OCI-M2 (cell line): ENCODE data around the gene ZSWIM2.
"Not testable (repeated sequence)": the region's sequence is repeated elsewhere in the genome, so short reads cannot be mapped to it uniquely, and the experiment has no call there.

Source experiments
- DNase-seq: peaks from one replicate; lab custom pipeline; 2025; ENCODE audit not compliant: unreplicated experiment; lab: John Stamatoyannopoulos, UW

Gene ZSWIM2, protein sequence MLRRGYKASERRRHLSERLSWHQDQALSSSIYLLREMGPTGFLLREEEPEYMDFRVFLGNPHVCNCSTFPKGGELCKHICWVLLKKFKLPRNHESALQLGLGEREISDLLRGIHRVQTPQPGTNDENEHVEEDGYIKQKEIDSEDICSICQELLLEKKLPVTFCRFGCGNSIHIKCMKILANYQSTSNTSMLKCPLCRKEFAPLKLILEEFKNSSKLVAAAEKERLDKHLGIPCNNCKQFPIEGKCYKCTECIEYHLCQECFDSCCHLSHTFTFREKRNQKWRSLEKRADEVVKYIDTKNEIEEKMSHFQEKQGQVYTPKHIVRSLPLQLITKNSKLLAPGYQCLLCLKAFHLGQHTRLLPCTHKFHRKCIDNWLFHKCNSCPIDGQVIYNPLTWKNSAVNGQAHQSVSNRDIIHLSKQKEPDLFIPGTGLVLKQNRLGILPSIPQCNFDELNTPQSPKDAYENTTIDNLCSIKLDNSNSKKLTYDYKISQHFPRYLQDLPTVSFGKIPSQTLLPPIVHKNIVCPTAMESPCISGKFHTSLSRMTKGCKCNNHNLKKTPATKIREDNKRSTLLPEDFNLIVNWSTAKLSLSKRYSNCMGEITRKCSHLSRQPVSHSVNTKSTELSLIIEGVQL

DNA sequence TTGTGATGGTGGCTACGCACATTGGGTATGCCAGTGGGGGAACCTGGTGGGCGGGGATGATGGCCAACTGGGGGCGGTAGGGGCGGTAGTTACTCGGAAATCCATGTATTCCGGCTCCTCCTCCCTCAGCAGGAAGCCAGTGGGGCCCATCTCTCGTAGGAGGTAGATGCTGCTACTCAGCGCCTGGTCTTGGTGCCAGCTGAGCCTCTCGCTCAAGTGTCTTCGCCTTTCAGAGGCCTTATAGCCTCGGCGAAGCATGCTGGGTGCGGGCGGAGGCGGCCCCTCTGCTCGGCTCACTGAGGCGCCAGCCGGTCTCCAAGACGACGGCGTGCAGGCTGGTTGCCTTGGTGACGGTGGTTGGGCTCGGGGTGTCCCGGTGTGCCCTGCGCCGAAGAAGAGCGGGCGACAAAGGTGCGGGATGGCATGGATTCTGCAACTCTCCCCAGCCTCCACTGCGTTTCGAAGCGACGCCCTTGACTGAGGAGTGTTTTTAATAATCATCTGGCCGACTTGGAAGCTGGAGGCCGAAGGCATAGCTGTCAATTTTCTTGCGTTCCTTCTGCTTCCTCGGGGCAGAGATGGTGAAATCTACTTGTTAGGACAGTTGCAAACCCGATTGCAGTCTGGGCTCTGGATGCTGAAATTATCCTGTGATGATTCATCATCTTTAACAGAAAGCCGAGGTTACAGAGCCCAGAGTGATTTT lies at the start of gene ZSWIM2:
Gene ZSWIM2 (minus strand): TSS at position 298 of the 706 bp plus-strand sequence. CDS start 40 bp downstream, at position 258.
- no peak for DNase-seq

GRCh38 chr2:186896220-186896619 lies 47.2 kb upstream of the ZSWIM2 start:
- not testable (repeated sequence) for DNase-seq

- no peak for DNase-seq
These were observed 46.5 kb upstream of the ZSWIM2 start for GRCh38 chr2:186895451-186895850.

- DNase-seq: no peak
These were observed 45.5 kb upstream of the ZSWIM2 start for GRCh38 chr2:186894478-186894877.

DNA sequence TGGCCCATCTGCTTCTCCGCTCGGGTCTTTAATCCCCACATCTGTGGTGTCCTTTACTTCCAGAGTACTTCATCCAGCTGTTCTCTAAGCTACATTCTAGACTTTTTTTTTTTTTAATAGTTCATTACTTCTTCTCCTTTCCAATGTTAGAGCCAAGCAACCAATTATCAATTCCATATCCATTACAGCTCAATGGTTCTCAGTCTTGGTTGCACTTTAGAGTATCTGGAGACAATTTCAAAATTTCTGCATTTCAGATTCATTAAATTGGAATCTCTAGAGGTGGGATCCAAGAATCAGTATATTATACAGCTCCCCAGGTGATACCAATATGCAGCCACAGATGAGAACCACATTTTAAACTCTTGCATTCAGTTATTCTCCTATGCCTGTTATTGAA lies 43.9 kb upstream of the ZSWIM2 start:
- no peak for DNase-seq

GRCh38 chr2:186891185-186891621 lies 42.2 kb upstream of the ZSWIM2 start:
- no peak for DNase-seq

DNA sequence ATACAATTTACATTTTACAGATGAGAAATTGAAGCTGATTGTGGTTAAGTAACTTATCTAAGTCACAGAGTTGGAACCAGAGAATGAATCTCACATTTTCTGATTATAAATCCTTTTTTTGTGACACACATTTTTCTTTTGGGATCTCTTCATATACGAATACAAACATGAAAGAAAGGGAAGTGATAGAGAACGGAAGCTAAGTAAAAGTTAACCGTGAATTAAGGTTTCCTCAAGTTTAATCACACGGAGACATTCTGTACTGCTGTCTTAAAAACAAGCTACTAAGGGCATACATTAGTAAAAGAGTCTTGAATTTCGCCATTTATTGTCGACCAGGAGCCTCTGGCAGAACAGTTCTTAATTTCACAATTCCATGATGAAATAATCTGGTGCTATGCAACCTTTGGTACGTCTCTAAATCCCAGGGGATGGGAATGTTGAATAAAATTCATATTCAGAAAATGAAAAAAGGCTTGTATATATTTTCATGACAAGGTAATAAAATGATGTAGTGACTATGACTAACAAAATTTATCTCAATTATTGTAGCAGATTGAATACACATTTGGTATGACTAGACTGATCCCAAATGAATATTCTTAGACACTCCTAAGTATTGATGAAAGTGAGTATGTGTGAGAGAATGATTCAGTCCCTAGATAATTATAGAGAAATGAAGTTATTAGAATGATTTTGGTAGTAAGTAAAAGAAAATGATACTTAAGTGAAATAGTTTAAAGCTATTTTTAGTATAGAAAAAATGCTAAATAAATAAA lies 40.3 kb upstream of the ZSWIM2 start:
- no peak for DNase-seq

DNA sequence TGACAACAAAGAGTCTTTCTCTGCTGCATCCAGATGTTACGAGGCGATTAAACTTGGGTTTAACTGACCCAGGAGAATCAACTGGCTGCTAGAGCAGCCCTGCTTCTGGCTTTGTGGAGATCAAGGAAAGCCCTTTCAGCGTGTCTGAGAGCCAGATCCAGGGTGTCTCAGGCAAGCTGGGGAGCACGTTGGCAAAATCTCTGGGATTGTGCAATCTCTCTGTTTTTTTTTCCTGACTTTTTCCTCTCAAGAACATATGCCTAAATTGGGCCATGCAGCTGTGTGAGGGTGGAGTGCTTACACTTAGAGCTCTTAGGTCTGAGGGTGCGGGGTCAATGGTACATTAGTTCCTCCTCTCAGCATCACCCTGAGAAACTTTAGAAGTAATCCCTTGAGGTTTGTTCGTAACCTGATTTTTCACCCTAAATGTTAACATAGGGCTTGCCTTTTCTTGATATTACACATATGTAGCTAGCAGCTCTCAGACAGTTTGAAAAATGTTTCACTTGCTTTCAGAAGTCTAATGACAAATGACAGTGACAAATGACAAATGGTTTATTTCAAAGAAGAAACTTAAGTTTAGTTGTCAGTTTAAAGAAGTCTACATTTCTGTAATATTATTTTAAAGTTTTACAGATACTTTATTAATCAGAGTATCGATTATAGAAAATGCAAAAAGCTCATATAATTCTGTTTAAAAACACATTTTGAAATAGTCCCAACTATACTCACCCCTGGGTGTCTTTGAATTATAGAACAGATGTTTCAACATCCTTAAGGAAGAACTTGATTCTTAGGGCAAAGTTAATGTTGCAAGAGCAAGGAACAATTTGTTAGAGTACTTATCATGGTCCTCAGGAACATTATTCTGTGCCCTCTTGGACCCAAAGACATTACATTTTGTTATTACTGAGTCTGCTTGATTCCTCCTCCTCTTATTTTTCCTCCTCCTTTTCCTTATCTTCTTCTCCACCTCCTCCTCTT lies 38.4 kb upstream of the ZSWIM2 start:
- DNase-seq: no peak

GRCh38 chr2:186884587-186884986 lies 35.6 kb upstream of the ZSWIM2 start:
- DNase-seq: peak; percentile 50

- DNase-seq: no peak
These were observed 34.7 kb upstream of the ZSWIM2 start for GRCh38 chr2:186883666-186884065.

DNA sequence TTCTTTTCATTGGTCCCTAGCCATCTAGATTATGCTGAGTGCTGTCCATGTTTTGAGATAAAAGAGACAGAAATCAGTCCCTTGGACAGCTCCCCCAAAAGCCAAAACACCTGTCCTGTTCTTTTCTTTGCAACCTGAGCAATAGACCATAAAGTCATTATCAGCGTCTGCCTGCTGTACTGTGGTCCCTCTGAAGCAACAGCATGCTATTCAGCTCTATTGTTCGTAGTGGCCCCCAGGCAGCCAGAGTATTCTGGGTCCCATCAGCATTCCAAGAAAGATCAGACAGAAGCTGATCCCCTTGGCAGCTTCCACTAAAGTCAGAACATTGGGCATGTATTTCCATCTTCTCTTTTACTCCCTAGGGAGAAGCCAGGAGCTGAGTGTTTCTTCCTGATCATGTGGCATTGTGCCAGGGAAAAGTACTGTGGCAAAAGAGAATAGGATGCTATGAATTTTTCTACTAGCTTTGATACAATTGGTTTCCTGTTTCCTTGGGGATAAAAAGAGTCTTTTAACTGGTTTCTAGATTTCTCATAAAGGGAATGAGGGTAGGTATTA lies 33.6 kb upstream of the ZSWIM2 start:
- DNase-seq: no peak

- no peak for DNase-seq
These were observed 32.7 kb upstream of the ZSWIM2 start for GRCh38 chr2:186881660-186882059.

- DNase-seq: no peak
These were observed 30.3 kb upstream of the ZSWIM2 start for GRCh38 chr2:186879312-186879711.

DNA sequence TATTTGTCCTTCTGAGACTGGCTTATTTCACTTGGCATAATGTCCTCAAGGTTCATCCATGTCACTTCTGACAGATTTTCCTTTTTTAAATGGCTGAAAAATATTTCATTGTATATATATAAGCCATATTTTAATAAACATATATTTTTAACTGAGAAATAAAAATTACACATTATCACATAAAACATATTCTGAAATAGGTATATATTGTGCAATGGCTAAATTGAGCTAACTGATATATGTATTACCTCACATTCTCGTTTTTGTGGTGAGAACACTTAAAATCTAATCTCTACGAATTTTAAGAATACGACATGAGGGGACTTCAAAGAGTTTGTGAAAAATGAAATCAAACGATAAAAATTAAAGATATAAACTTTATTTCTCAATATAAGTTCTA lies 25.7 kb upstream of the ZSWIM2 start:
- no peak for DNase-seq

- no peak for DNase-seq
These were observed 22.9 kb upstream of the ZSWIM2 start for GRCh38 chr2:186871881-186872280.

GRCh38 chr2:186868344-186868743 lies 19.4 kb upstream of the ZSWIM2 start:
- DNase-seq: no peak

DNA sequence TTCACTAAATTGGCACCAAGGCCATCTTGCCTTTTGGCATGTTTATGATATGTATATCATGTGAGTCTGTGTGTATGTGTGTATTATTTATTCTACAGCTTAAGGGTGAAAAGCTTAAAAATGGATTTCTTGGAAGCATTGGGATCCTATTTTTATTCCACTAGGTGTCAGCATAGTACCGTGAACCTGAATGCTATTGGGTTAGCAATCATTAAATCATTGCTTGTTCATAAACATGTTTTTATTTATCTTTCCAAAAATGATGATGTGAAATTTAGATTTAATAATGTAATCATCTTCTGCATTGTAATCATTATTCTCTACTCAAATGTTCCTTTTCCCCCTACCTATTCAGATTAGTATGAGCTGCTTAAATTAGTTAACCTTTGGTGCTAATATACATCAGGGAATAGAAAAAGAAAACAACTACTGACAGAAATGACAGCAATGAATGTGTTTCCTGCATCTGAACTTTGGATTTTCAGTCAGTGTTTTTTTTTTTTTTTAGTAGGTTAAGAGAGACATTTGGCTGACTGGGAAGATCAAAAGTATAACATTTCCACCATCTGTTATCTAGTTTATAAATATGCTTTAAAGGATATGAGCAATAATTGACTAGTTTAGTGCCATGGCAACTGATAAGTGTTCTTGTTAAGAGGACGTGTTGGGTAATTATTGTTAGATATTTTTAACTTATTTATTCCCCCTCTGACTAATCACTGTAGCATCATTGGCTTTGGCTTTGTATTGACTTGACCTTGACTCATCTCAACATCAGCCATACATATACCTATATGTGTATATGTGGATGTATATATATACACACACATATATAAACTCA lies 14.1 kb upstream of the ZSWIM2 start:
- no peak for DNase-seq

DNA sequence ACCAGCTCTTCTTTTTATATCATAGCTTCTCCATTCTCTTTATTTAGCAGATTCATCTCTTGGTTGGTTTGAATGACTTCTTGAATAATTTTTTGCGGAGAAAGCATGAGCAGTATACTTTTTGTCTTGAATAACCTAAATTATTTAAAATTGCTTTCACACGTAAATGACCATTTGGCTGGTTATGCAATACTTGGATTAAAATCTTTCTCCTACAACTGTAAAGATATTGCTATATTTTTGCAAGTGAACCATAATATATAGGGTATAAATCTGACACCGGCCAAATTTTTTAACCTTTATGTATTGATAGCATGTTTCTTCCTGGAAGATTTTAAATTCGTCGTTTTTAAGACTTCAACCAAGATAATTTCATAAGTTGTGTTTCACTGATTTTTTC lies 6.2 kb upstream of the ZSWIM2 start:
- no peak for DNase-seq

- no peak for DNase-seq
These were observed 5.0 kb upstream of the ZSWIM2 start for GRCh38 chr2:186853951-186854350.
